Natural killer cell treated with Interleukin-12 subunit alpha and Interleukin-12 subunit beta and Interleukin-15 and Interleukin-18, amount 100 ng/mL, for 72 hours (primary cell): ENCODE results near the gene CCR5. TPM values are rescaled to one million over a fixed set of nuclear protein-coding genes. Genes with fewer than 3 reads are reported as not detected.

Source experiments
- total RNA-seq, 2 donors: library from RNA; stranded (reverse); gene quantifications; one replicate each; pipeline ENCODE4 v1.2.3, GENCODE V29; 2022

Gene CCR5
- total RNA-seq, 2 donors from 2014 or later: 28.3 to 46.2 TPM

Other genes with a start within 250 kb of the CCR5 start
- gene CCR1, start 162.6 kb upstream of the CCR5 start, total RNA-seq: 10 to 100 TPM; 52.2 to 92.2 TPM
- gene CCR3, start 128.5 kb upstream of the CCR5 start, total RNA-seq: 1 to 10 TPM in 1 of 2 donors, under 1 TPM in 1; 0.55 to 4.3 TPM
- 1 to 10 TPM in 1 of 2 donors, under 1 TPM in 1; 0.48 to 2.5 TPM for gene CCR2, start 16.8 kb upstream of the CCR5 start, total RNA-seq
- 1 to 10 TPM; 4.0 to 6.2 TPM for gene CCRL2, start 36.3 kb downstream of the CCR5 start, total RNA-seq
- under 1 TPM in 1 of 2 donors, not detected in 1; 0.20 TPM for gene LTF, start 94.0 kb downstream of the CCR5 start, total RNA-seq
- not detected for gene RTP3, start 127.0 kb downstream of the CCR5 start, total RNA-seq
- gene LRRC2, start 195.4 kb downstream of the CCR5 start, total RNA-seq: not detected
- not detected for gene FAM240A, start 241.6 kb downstream of the CCR5 start, total RNA-seq